Measurements from ENCODE around the gene INTS12. TPM values are rescaled to one million over a fixed set of nuclear protein-coding genes. Genes with fewer than 3 reads are reported as not detected.

Gene INTS12, protein sequence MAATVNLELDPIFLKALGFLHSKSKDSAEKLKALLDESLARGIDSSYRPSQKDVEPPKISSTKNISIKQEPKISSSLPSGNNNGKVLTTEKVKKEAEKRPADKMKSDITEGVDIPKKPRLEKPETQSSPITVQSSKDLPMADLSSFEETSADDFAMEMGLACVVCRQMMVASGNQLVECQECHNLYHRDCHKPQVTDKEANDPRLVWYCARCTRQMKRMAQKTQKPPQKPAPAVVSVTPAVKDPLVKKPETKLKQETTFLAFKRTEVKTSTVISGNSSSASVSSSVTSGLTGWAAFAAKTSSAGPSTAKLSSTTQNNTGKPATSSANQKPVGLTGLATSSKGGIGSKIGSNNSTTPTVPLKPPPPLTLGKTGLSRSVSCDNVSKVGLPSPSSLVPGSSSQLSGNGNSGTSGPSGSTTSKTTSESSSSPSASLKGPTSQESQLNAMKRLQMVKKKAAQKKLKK
- total RNA-seq = 17.8 and 18.7 TPM in 2 replicates
- long read RNA-seq, transcript INTS12-201 (8 exons, 1,710 nt) = minor isoform, 10 of 101 reads
- long read RNA-seq, transcript INTS12-206 (7 exons, 1,975 nt) = major isoform, 56 of 101 reads
- long read RNA-seq, partial matches to known transcripts = 8 of 101 reads
- long read RNA-seq, other reads (novel, unspliced or antisense) = 27 of 101 reads

- Mint-ChIP-seq H3K4me1 (ENCODE audit: low read depth) (peaks cover 34% of the 10 kb centered on the region), H3K4me3 (ENCODE audit: low read depth) (peak within 1 kb of the TSS; percentile 98), H3K27me3 (no peaks in the 10 kb centered on the region), H3K36me3 (ENCODE audit: insufficient read depth) (peaks cover 4% of the 10 kb centered on the region), H3K9me3 (ENCODE audit: low read depth) (peaks cover 3% of the 10 kb centered on the region), H3K27ac (peak within 1 kb of the TSS; percentile 99)
- no peak for TF ChIP-seq CTCF (IDR thresholded peaks at IDR 0.05; ENCODE audit: unreplicated experiment)
- peak; percentile 89 for DNase-seq (ENCODE audit: low spot score, unreplicated experiment)
Measured at GRCh38 chr4:105708181-105709080, at the start of gene INTS12, which contains the start of gene GSTCD. Gene INTS12 (minus strand): TSS chr4:105708689. CDS start chr4:105700005, 8,684 bp downstream. Gene GSTCD (plus strand): TSS chr4:105708784. CDS start chr4:105717614, 8,830 bp downstream.

GRCh38 chr4:105755375-105755774 is 46.9 kb upstream of the INTS12 start:
- H3K9me3 Mint-ChIP-seq (ENCODE audit: low read depth) = no peaks in the 10 kb centered on the region
- H3K36me3 Mint-ChIP-seq (ENCODE audit: insufficient read depth) = no peaks in the 10 kb centered on the region
- H3K27me3 Mint-ChIP-seq = no peaks in the 10 kb centered on the region
- no peak overlapping the region for H3K4me3 Mint-ChIP-seq (ENCODE audit: low read depth)
- H3K27ac Mint-ChIP-seq = no peak overlapping the region
- no peak for TF ChIP-seq CTCF (IDR thresholded peaks at IDR 0.05; ENCODE audit: unreplicated experiment)
- H3K4me1 Mint-ChIP-seq (ENCODE audit: low read depth) = no peaks in the 10 kb centered on the region
- no peak for DNase-seq (ENCODE audit: low spot score, unreplicated experiment)

DNA sequence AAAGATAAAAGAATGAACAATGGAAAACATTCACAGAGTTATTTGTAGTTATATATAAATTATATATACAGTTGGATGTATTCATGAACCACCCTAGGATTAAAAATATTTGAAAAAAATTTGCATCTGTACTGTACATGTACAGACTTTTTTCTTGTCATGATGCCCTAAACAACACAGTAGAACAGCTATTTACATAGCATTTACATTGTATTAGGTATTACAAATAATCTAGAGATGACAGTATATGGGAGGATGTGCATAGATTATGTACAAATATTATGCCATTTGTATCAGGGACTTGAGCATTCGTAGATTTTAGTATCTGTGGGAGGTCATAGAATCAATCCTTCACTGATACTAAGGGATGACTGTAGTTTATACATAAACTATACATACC is 44.9 kb upstream of the INTS12 start:
- no peak for DNase-seq (ENCODE audit: low spot score, unreplicated experiment)
- no peak overlapping the region for H3K4me3 Mint-ChIP-seq (ENCODE audit: low read depth)
- no peak for TF ChIP-seq CTCF (IDR thresholded peaks at IDR 0.05; ENCODE audit: unreplicated experiment)
- H3K36me3 Mint-ChIP-seq (ENCODE audit: insufficient read depth) = peaks cover 4% of the 10 kb centered on the region
- H3K27ac Mint-ChIP-seq = no peak overlapping the region
- no peaks in the 10 kb centered on the region for H3K27me3 Mint-ChIP-seq
- H3K4me1 Mint-ChIP-seq (ENCODE audit: low read depth) = no peaks in the 10 kb centered on the region
- no peaks in the 10 kb centered on the region for H3K9me3 Mint-ChIP-seq (ENCODE audit: low read depth)

DNA sequence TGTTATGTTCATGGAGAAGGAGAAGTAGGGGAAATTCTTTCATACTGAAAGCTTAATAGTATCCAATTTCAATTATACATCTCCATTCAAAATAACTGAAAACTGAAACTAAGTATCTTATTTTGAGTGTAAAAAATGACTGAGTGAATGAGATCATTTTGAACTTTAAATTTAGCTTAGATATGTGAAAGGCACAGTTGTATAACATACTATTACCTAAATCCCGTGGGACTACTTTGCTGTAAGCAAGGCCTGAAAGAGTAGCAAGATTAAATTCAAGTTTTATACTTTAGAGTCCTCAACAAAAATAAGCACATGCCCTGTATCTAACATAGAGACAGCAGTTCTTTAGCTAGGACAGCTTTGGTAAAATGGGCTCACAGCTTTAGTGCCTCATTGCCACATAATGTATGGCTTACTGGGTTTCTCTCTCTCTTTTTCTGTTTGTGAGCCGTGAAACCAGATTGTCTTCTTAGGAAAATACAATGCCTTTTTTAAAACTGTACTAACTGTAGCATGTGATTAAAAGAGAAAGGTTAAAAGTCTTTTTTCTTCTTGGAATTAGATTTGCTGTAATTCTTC is 43.3 kb upstream of the INTS12 start:
- Mint-ChIP-seq H3K27me3 (no peaks in the 10 kb centered on the region), H3K4me1 (ENCODE audit: low read depth) (no peaks in the 10 kb centered on the region), H3K9me3 (ENCODE audit: low read depth) (no peaks in the 10 kb centered on the region), H3K27ac (no peak overlapping the region), H3K4me3 (ENCODE audit: low read depth) (no peak overlapping the region), H3K36me3 (ENCODE audit: insufficient read depth) (peaks cover 4% of the 10 kb centered on the region)
- no peak for DNase-seq (ENCODE audit: low spot score, unreplicated experiment)
- TF ChIP-seq CTCF (IDR thresholded peaks at IDR 0.05; ENCODE audit: unreplicated experiment) = no peak
